Loucy (cell line): Measurements from ENCODE around the gene DLK1.

Experiments used
- CTCF ChIP-seq: fragments of 200-600 bp; sonication (generic); conservative IDR thresholded peaks from 2 replicates; pipeline ENCODE4 v1.5.1; 2014; ENCODE audit warnings: mild to moderate bottlenecking, antibody characterized with exemption, low read length
- EZH2phosphoT487 ChIP-seq: fragments of 200-600 bp; IDR thresholded peaks from 2 replicates; pipeline ENCODE4 v1.6.1; 2018; ENCODE audit warnings: antibody characterized with exemption, mild to moderate bottlenecking, moderate library complexity, borderline replicate concordance

DNA sequence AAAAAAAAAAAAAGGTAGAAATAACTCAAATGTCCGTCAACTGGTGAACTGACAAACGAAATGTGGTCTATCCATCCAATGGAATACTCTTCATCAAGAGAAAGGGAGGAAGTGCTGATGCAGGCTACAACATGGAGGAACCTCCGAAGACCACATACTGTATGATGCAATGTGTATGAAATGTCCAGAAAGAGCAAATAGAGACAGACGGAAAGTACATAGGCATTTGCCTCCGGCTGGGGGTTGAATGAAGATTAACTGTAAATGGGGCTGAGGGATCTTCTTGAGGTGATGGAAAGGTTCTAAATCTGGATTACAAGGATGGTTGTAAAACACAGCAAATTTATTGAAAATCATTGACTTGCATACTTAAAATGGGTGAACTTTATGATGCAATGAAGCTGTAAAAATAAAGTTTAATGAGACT lies 35.4 kb downstream of the DLK1 start:
- TF ChIP-seq CTCF (no peak), EZH2phosphoT487 (no peak)
